H1 (cell line): ENCODE results near the gene TRPV4. TPM values are rescaled to one million over a fixed set of nuclear protein-coding genes. Genes with fewer than 3 reads are reported as not detected.

Experiments
- HDAC2 ChIP-seq, 2 experiments: fragments of 300-600 bp in 1 of 2; sonication (generic) in 1 of 2; IDR thresholded peaks; 2 replicates each; pipeline ENCODE4 v1.6.1; 2011 to 2012; ENCODE audit warnings: low read depth in 2 of 2, low read length in 2 of 2, mild to moderate bottlenecking in 2 of 2, moderate library complexity in 2 of 2, borderline replicate concordance in 1 of 2, inconsistent platforms in 1 of 2
- MAFK ChIP-seq: IDR thresholded peaks from 2 replicates; pipeline ENCODE4 v1.6.1; 2012; ENCODE audit warnings: low read depth, mild to moderate bottlenecking, improper control_type of control experiment, low read length
- RAD21 ChIP-seq, 2 experiments: IDR thresholded peaks in 1 of 2; conservative IDR thresholded peaks in 1 of 2; 2 replicates each; pipeline ENCODE4 v1.6.1; 2011; ENCODE audit warnings: low read depth in 2 of 2, low read length in 2 of 2, improper control_type of control experiment in 1 of 2, inconsistent platforms in 1 of 2, mild to moderate bottlenecking in 1 of 2, moderate library complexity in 1 of 2
- RFX5 ChIP-seq: IDR thresholded peaks from 2 replicates; pipeline ENCODE4 v1.6.1; 2011; ENCODE audit warnings: low read depth, low read length, improper control_type of control experiment, borderline replicate concordance
- TEAD4 ChIP-seq: IDR thresholded peaks from 2 replicates; pipeline ENCODE4 v1.6.1; 2012; ENCODE audit warnings: low read depth, low read length, inconsistent platforms, mixed read lengths
- polyA plus RNA-seq, 7 experiments: library from polyadenylated mRNA; depleted of rRNA in 3 of 7; stranded (reverse) in 5 of 7; unstranded in 2 of 7; fragments of >200 nt in 5 of 7; fragments of 200-250 nt in 2 of 7; gene quantifications; 1 replicate in 5 of 7; 2 replicates in 1 of 7; 4 replicates in 1 of 7; pipeline versions ENCODE4 v1.2.1 to v1.2.3, GENCODE V29; 2011 to 2013; ENCODE audit warnings: missing spikeins in 2 of 7, mixed read lengths in 2 of 7
- total RNA-seq: library from RNA; stranded (reverse); fragmentation: NEBNext Ultra II Directional; extraction: Animal tissue kit (Norgen Biotek cat#: 25700); gene quantifications from 2 replicates; pipeline ENCODE4 v1.2.1, GENCODE V29; 2021

The TRPV4 gene
- total and polyA plus RNA-seq, 2 of the 8 experiments (the other 6 are each of a cell fraction or from before 2014, with no cell fraction given): 2.1 to 6.2 TPM

DNA sequence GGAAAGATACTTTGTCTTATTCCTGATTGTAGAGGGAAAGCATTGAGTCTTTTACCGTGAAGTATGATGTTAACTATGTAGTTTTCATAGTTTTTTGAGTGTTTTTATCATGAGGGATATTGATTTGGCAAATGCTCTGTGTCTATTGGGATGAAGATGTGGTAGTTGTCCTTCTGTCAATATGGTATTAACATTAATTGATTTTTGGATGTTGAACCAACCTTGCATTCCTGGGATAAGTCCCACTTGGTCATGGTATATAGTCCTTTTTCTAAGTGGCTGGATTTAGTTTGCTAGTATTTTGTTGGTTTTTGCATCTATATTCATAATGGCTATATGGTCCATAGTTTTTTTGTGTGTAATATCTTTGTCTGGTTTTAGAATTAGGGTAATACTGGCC lies 76.7 kb downstream of the TRPV4 start (continued):
- TF ChIP-seq HDAC2 (IDR thresholded peaks at IDR 0.05; ENCODE audit: borderline replicate concordance in 1 of 2, low read depth in 2 of 2, low read length in 2 of 2) (no peak), TEAD4 (no peak), RFX5 (no peak), MAFK (no peak), RAD21 (IDR thresholded peaks at IDR 0.05 in 1 of 2, conservative IDR thresholded peaks at IDR 0.05 in 1 of 2; ENCODE audit: low read depth in 2 of 2, low read length in 2 of 2) (no peak)
